Purkinje cell (primary cell): ENCODE measurements around the gene DDR1. TPM values are rescaled to one million over a fixed set of nuclear protein-coding genes. Genes with fewer than 3 reads are reported as not detected.

Experiments used
- polyA plus RNA-seq: library from polyadenylated mRNA; unstranded; fragments of >200 nt; fragmentation: Nextera tagmentation; gene quantifications from 2 replicates; pipeline ENCODE4 v1.2.1, GENCODE V29; 2014

Gene DDR1
- polyA plus RNA-seq: 1.7 and 2.1 TPM in 2 replicates

DNA sequence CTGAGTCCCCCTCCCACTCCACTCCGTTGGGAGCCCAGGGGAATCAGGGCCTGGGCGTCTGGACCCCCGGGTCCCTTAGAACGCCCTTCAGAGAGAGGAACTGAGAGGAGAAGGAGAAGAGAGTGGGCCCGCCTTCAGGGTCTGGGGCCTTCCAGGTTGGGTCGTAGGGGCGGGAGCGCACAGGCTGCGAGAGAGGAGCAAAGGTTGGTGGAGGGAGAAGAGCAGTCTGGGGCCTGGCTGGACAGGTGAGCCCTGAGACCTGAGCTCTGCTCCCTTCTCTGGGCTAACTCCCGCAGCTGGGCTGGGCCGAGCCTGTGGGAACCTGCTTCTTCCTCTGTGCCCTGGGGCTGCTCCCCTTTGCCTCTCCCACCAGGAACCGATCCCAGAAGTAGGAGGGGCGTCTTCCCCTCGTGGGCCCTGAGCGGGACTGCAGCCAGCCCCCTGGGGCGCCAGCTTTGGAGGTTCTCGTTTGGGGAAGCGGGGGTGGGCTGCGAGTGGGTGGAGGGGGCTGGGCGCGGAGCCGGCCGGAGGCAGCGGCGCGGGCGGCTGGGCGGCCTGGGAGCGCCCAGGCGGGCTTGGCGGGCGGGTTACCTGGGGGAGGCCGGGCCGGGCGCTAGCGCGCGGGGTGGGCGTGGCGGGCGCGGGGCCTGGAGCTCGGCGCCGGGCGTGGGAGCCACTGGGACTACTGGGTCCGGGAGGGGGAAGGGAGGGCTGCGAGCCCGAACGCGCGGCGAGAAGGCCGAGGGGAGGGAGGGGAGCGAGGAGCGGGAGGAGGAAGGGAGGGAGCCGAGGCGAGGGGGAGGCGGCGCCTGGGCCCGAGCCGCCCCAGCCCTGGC lies at the start of gene DDR1:
DDR1 (plus strand) TSS at position 835 of the 836 bp plus-strand sequence. CDS start 4,211 bp downstream, outside the sequence.

GRCh38 chr6:30907758-30908591 lies 23.7 kb downstream of the DDR1 start, which contains the start of gene GTF2H4:
Gene GTF2H4 (plus strand): TSS chr6:30908207.

DNA sequence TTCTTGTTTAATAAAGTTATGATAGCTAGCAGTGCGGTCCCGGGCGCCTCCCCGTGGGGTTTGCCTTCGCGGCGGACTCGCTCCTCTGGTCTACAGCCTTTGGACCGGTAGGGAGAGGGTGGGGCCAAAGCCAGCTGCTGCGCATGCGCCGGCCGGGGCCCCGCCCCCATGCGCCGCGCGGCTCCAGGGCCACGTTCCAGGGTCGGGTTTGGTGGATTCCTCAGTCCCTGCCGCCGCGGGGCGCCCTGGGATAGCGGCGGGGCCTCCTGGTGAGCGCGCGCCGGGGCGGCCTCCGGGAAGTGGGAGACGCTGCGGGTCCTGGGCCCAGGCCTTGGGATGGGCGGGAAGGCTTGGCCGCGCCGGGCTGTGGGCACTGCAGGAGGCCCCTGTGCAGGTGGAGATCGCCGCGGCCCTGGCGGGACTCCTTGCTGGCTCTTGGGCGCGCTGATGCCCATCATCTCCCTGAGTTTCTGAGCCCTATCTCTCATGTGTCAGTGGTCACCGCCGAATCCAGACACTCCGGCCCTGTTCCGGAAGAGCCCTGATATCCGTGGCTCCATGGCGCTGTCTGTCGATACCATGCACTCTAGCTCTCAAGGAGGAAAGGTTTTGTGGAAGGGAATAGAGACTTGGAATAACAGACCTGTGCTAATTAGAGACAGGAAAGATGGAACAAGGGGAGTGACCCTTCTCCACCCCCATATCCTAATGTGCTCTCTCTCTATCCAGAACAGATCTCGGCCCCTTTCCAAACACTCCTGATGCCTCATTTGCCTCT lies 29.9 kb downstream of the DDR1 start, which contains the start of gene VARS2:
VARS2 (plus strand) TSS at position 163 of the 778 bp plus-strand sequence; CDS start at position 762, 599 bp downstream.

GRCh38 chr6:30931969-30932645 lies 47.8 kb downstream of the DDR1 start, which contains the start of gene SFTA2:
Gene SFTA2 (minus strand): TSS chr6:30932170. CDS start chr6:30932096, 74 bp downstream.

DNA sequence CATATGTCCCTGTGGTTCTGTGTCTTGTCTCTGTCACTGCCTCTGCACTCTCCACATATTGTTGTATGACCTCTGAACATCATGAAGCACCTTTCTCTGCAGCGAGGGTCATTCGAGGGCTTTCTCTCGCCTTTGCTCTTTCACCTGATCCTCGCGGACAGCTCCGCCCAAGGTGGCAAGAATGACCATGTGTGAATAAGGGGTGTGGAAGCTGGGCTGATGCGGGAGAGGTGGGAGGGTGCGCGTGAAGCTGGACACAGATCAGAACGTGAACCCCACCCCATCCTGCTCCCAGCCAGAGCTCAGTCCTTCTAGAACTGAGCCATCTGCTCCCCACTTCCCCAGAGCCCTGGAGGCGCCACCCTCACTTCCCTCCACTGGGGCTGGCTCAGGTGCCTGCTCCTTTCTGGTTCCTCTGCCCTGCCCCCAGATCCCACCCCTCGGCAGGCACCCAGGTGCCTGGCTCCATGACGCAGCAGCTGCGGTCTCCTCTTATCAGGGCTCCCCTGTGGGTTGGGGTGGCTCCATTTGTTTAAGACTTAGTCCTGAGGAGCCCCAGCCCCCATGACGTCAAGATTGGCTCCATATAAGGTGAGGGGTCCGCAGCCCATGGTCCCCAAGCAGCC lies 56.2 kb downstream of the DDR1 start, which contains the start of gene MUCL3:
MUCL3 (plus strand) TSS at position 613 of the 626 bp plus-strand sequence. CDS start 27 bp downstream, outside the sequence.

Other genes starting within 250 kb of the DDR1 start
- 148 and 276 TPM in 2 replicates for gene C6orf136, start 237.4 kb upstream of the DDR1 start, polyA plus RNA-seq
- 6.8 and 13.8 TPM in 2 replicates for gene DHX16, start 211.5 kb upstream of the DDR1 start, polyA plus RNA-seq
- gene PPP1R18, start 197.9 kb upstream of the DDR1 start, polyA plus RNA-seq: 1.7 and 1.9 TPM in 2 replicates
- gene NRM, start 193.5 kb upstream of the DDR1 start, polyA plus RNA-seq: 0.53 and 1.5 TPM in 2 replicates
- 1.9 and 5.6 TPM in 2 replicates for gene MDC1, start 167.2 kb upstream of the DDR1 start, polyA plus RNA-seq
- gene TUBB, start 164.2 kb upstream of the DDR1 start, polyA plus RNA-seq: 159 and 174 TPM in 2 replicates
- 34.3 and 35.3 TPM in 2 replicates for gene FLOT1, start 141.8 kb upstream of the DDR1 start, polyA plus RNA-seq
- 2.5 and 2.7 TPM in 2 replicates for gene IER3, start 140.0 kb upstream of the DDR1 start, polyA plus RNA-seq
- 1.7 TPM in 1 of 2 replicates, not detected in the other for gene GTF2H4, start 23.7 kb downstream of the DDR1 start, polyA plus RNA-seq
- gene VARS2, start 29.7 kb downstream of the DDR1 start, polyA plus RNA-seq: 1.0 and 1.6 TPM in 2 replicates
- not detected in 2 replicates for gene SFTA2, start 47.7 kb downstream of the DDR1 start, polyA plus RNA-seq
- not detected in 2 replicates for gene MUCL3, start 56.5 kb downstream of the DDR1 start, polyA plus RNA-seq
- not detected in 2 replicates for gene MUC21, start 99.2 kb downstream of the DDR1 start, polyA plus RNA-seq
- gene MUC22, start 126.0 kb downstream of the DDR1 start, polyA plus RNA-seq: not detected in 2 replicates
- gene C6orf15, start 228.1 kb downstream of the DDR1 start, polyA plus RNA-seq: not detected in 2 replicates
- gene PSORS1C1, start 230.3 kb downstream of the DDR1 start, polyA plus RNA-seq: 3.5 TPM in 1 of 2 replicates, not detected in the other
- gene CDSN, start 235.9 kb downstream of the DDR1 start, polyA plus RNA-seq: not detected in 2 replicates